ENCODE measurements around the gene RENBP. TPM values are rescaled to one million over a fixed set of nuclear protein-coding genes. Genes with fewer than 3 reads are reported as not detected.

Gene RENBP
- polyA plus RNA-seq, 1 of the 3 experiments (the other 2 are of a cell fraction): 0.90 TPM

- no peak for TF ChIP-seq CTCF (IDR thresholded peaks at IDR 0.05)
- TF ChIP-seq RFX5 (IDR thresholded peaks at IDR 0.05; ENCODE audit: low read length): no peak
- no peak for TF ChIP-seq IRF3 (IDR thresholded peaks at IDR 0.05; ENCODE audit: low read depth, low read length)
Measured at GRCh38 chrX:153955228-153955732, 10.8 kb upstream of the RENBP start (continued).

- H3K9ac ChIP-seq: no peak overlapping the region
- DNase-seq: no peak
- H3K27ac ChIP-seq (ENCODE audit: low read depth in 2 of 2, low read length in 1 of 2): no peak overlapping the region
- no peak overlapping the region for H3K4me2 ChIP-seq
- H3K4me1 ChIP-seq (ENCODE audit: control insufficient read depth in 1 of 2, insufficient read depth in 2 of 2, low read depth in 1 of 2, low read length in 1 of 2): no peaks in the 10 kb centered on the region; a peak in 1 of 4 replicates
- peaks cover 13 to 98% of the 10 kb centered on the region in 2 experiments for H3K36me3 ChIP-seq (replicated peaks in 1 of 2; ENCODE audit: control insufficient read depth in 1 of 2, insufficient read depth in 2 of 2, low read length in 1 of 2)
- CTCF ChIA-PET: no interaction called here
- H2AFZ ChIP-seq (ENCODE audit: low read depth): no peak overlapping the region
- WGBS (ENCODE audit: low lambda C conversion rate): 98% methylated on average over 9 of the region's 44 CpGs
- no peaks in the 10 kb centered on the region for H3K9me3 ChIP-seq
- no peak for TF ChIP-seq POLR2AphosphoS5 (IDR thresholded peaks at IDR 0.05; ENCODE audit: low read depth, low read length)
- no peak for TF ChIP-seq FOXJ3 (CRISPR knock-in tag; IDR thresholded peaks at IDR 0.05)
- no peak for TF ChIP-seq GABPA (IDR thresholded peaks at IDR 0.05; ENCODE audit: low read depth)
- no peak for TF ChIP-seq SMC3 (IDR thresholded peaks at IDR 0.05; ENCODE audit: low read depth, low read length)
- TF ChIP-seq NFIC (IDR thresholded peaks at IDR 0.05; ENCODE audit: borderline replicate concordance): no peak
- TF ChIP-seq MXI1 (IDR thresholded peaks at IDR 0.05; ENCODE audit: low read depth, low read length): no peak
- no peak for TF ChIP-seq PBX3 (IDR thresholded peaks at IDR 0.05)
- no peak for TF ChIP-seq RAD21 (IDR thresholded peaks at IDR 0.05; ENCODE audit: low read length)
- no peak for TF ChIP-seq TCF12 (IDR thresholded peaks at IDR 0.05)
- TF ChIP-seq MAX (IDR thresholded peaks at IDR 0.05; ENCODE audit: low read depth): no peak
- no peak overlapping the region for H3K4me3 ChIP-seq (ENCODE audit: low read depth in 2 of 2, low read length in 1 of 2)
- POLR2A ChIA-PET: no interaction called here
- no peaks in the 10 kb centered on the region for H3K27me3 ChIP-seq (ENCODE audit: insufficient read depth)
- peaks cover 5% of the 10 kb centered on the region; the same call in 1 of the 2 replicates for H4K20me1 ChIP-seq (ENCODE audit: insufficient read depth)
- H3K9me2 ChIP-seq: no peaks in the 10 kb centered on the region
- H3F3A ChIP-seq (replicated peaks; ENCODE audit: insufficient read depth): no peaks in the 10 kb centered on the region
- H3K79me2 ChIP-seq (ENCODE audit: insufficient read depth): no peaks in the 10 kb centered on the region
Measured at GRCh38 chrX:153954558-153955227, 10.2 kb upstream of the RENBP start.

Data from SK-N-SH (cell line).